IgD-negative memory B cell (primary cell): ENCODE data around the gene PSMA5. TPM values are rescaled to one million over a fixed set of nuclear protein-coding genes. Genes with fewer than 3 reads are reported as not detected.
"Not testable (repeated sequence)": the region's sequence is repeated elsewhere in the genome, so short reads cannot be mapped to it uniquely, and the experiment has no call there.

Experiments used
- H3K27ac Mint-ChIP-seq, 3 donors: one replicate each; pipeline ENCODE4 v1.8.0; 2020 to 2022; ENCODE audit warnings: mild to moderate bottlenecking in 3 of 3, mixed read lengths in 3 of 3, moderate library complexity in 1 of 3
- H3K27me3 Mint-ChIP-seq: one replicate; pipeline ENCODE4 v1.8.0; 2021; ENCODE audit warnings: mixed read lengths
- H3K36me3 Mint-ChIP-seq: one replicate; pipeline ENCODE4 v1.8.0; 2020; ENCODE audit warnings: mild to moderate bottlenecking, mixed read lengths
- H3K4me1 Mint-ChIP-seq, 3 donors: one replicate each; pipeline ENCODE4 v1.8.0; 2020 to 2022; ENCODE audit warnings: mixed read lengths in 3 of 3, mild to moderate bottlenecking in 1 of 3
- H3K4me3 Mint-ChIP-seq, 4 donors: one replicate each; pipeline ENCODE4 v1.8.0; 2020 to 2022; ENCODE audit warnings: mild to moderate bottlenecking in 4 of 4, mixed read lengths in 4 of 4, moderate library complexity in 3 of 4
- H3K9me3 Mint-ChIP-seq, 3 donors: one replicate each; pipeline ENCODE4 v1.8.0; 2020 to 2021; ENCODE audit warnings: mixed read lengths in 3 of 3, mild to moderate bottlenecking in 1 of 3
- polyA plus RNA-seq: library from polyadenylated mRNA; unstranded; fragments of 300-500 nt; fragmentation: Illumina TruSeq; gene quantifications from one replicate; pipeline ENCODE4 v1.2.3, GENCODE V29; 2021

PSMA5 gene
- polyA plus RNA-seq = 77.1 TPM

GRCh38 chr1:109426281-109427170 is at the start of gene PSMA5:
Gene PSMA5 (minus strand): TSS chr1:109426448. CDS start chr1:109426330, 118 bp downstream.
- Mint-ChIP-seq H3K9me3 (no peaks in the 10 kb centered on the region), H3K27ac (peak within 1 kb of the TSS; percentile 87 to 98 (median 98)), H3K27me3 (no peaks in the 10 kb centered on the region), H3K4me1 (peaks cover 20 to 31% (median 24%) of the 10 kb centered on the region in 3 donors), H3K36me3 (no peaks in the 10 kb centered on the region), H3K4me3 (peak within 1 kb of the TSS; percentile 91 to 100 (median 98))

- Mint-ChIP-seq H3K27ac (no peak overlapping the region), H3K27me3 (peaks cover 30% of the 10 kb centered on the region), H3K36me3 (no peaks in the 10 kb centered on the region), H3K9me3 (no peaks in the 10 kb centered on the region), H3K4me3 (no peak overlapping the region), H3K4me1 (no peaks in the 10 kb centered on the region)
Observed at GRCh38 chr1:109475261-109475660, 49.0 kb upstream of the PSMA5 start.

DNA sequence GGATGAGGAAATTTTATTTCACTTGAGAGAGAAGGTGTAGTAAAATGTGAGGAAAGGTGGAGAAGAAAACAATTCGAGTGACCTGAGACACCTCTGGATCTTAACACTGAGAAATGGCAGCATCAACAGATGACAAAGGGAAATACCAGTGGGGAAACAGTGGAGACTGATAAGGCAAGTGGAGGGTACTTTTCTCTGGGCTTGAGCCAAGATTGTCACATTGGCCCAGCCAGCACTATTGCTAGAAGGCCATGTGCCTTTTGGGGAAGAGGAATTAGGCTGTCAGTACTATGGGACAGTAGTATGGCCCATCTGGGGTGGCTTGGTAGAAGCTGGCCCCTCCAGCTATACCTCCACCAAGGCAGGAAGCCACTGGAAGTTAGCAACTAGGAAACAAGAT is 48.4 kb upstream of the PSMA5 start:
- Mint-ChIP-seq H3K27me3 (peaks cover 33% of the 10 kb centered on the region), H3K4me3 (no peak overlapping the region), H3K27ac (no peak overlapping the region), H3K4me1 (no peaks in the 10 kb centered on the region), H3K36me3 (no peaks in the 10 kb centered on the region), H3K9me3 (no peaks in the 10 kb centered on the region)

DNA sequence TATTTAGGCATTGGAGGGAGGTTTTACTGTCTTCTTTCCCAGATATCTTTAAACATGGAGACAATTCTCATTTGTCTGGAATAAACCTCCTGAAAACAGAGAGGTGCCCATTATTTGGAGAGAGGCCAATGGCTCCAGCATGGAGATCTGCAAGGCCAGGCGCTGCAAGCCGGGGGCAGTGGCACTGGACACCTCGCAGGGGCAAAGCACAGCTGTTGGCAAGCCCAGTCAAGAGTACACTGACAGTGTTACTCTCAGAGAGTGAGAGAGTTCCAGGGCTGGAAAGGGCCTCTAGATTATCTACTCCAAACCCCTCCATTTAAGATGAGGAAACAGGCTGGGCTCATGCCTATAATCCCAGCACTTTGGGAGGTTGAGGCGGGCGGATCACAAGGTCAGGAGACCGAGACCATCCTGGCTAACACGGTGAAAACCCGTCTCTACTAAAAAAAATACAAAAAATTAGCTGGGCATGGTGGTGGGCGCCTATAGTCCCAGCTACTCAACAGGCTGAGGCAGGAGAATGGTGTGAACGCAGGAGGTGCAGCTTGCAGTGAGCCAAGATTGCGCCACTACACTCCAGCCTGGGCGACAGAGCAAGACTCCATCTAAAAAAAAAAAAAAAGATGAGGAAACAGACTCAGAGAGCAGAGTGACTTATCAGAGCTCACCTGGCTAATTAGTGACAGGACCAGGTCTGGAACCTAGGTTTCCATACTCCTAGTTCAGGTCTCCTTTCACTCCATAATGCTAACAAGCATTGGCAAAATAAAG is 47.2 kb upstream of the PSMA5 start:
- H3K9me3 Mint-ChIP-seq, H3K4me1 Mint-ChIP-seq, H3K27ac Mint-ChIP-seq, H3K4me3 Mint-ChIP-seq, H3K36me3 Mint-ChIP-seq: not testable (repeated sequence)
- H3K27me3 Mint-ChIP-seq = peaks cover 34% of the 10 kb centered on the region

GRCh38 chr1:109472779-109473178 is 46.5 kb upstream of the PSMA5 start:
- H3K9me3 Mint-ChIP-seq = no peaks in the 10 kb centered on the region
- no peak overlapping the region for H3K4me3 Mint-ChIP-seq
- peaks cover 40% of the 10 kb centered on the region for H3K27me3 Mint-ChIP-seq
- peaks cover 0 to 4% (median 0%) of the 10 kb centered on the region in 3 donors for H3K4me1 Mint-ChIP-seq
- no peak overlapping the region for H3K27ac Mint-ChIP-seq
- no peaks in the 10 kb centered on the region for H3K36me3 Mint-ChIP-seq

DNA sequence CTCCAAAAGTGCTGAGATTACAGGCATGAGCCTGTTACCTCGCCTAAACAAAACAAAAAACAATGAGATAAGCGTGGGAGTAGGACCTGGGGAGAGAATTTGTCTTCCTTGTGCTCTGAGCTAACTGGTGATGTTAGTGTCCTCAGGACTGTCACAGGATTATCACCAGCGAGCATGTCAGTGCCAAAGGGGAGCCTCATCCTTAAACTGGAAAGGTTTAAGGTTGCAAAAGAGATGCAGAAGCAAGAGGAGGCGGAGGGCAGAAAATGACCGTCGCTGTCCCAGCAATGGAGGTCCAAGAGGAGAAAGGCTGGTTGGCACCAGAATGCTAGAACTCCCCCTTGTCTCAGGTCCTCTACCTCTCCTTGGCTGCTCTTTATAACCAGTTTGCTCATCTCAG is 44.0 kb upstream of the PSMA5 start:
- peaks cover 0 to 6% (median 0%) of the 10 kb centered on the region in 3 donors for H3K4me1 Mint-ChIP-seq
- no peak overlapping the region for H3K4me3 Mint-ChIP-seq
- H3K27me3 Mint-ChIP-seq = peaks cover 41% of the 10 kb centered on the region
- H3K27ac Mint-ChIP-seq = no peak overlapping the region
- no peaks in the 10 kb centered on the region for H3K36me3 Mint-ChIP-seq
- H3K9me3 Mint-ChIP-seq = no peaks in the 10 kb centered on the region

GRCh38 chr1:109468903-109469302 is 42.7 kb upstream of the PSMA5 start:
- Mint-ChIP-seq H3K9me3 (no peaks in the 10 kb centered on the region), H3K27me3 (peaks cover 47% of the 10 kb centered on the region), H3K4me1 (peaks cover 0 to 12% (median 0%) of the 10 kb centered on the region in 3 donors), H3K27ac (no peak overlapping the region), H3K4me3 (no peak overlapping the region), H3K36me3 (no peaks in the 10 kb centered on the region)

- no peaks in the 10 kb centered on the region for H3K36me3 Mint-ChIP-seq
Observed at GRCh38 chr1:109468061-109468460, 41.8 kb upstream of the PSMA5 start.

DNA sequence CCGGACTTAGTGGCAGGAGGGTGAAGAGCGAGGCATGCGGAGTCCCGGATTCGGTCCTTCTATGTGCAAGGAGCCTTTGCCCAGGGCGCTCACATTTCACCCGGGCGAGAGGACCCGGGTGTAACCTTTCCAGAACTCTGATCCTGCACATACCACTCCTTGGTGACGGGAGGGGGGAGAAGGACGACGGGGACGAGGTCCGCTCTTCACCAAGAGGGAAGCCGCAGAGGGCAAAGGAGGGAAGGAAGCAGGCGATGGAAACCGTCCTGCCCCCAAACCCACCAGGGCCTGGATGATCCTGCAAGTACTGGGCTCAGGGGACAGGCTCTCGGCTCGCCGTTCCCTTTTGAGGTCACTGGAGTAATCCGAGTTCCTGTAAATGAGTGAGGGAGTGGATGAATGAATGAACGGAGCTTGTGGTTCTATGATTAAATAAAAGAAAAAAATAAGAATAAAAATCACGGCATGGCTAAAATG is 41.1 kb upstream of the PSMA5 start:
- Mint-ChIP-seq H3K4me3 (peak overlapping the region in 3 of 4 donors; percentile 41 to 66 (median 51)), H3K36me3 (no peaks in the 10 kb centered on the region), H3K9me3 (no peaks in the 10 kb centered on the region), H3K4me1 (peaks cover 0 to 12% (median 0%) of the 10 kb centered on the region in 3 donors), H3K27me3 (peaks cover 40% of the 10 kb centered on the region), H3K27ac (no peak overlapping the region)

More at GRCh38 chr1:109468061-109468460, 41.8 kb upstream of the PSMA5 start:
- peaks cover 44% of the 10 kb centered on the region for H3K27me3 Mint-ChIP-seq
- no peak overlapping the region for H3K27ac Mint-ChIP-seq
- H3K9me3 Mint-ChIP-seq = no peaks in the 10 kb centered on the region
- peaks cover 0 to 12% (median 0%) of the 10 kb centered on the region in 3 donors for H3K4me1 Mint-ChIP-seq
- H3K4me3 Mint-ChIP-seq = no peak overlapping the region

GRCh38 chr1:109466452-109467300 is 40.4 kb upstream of the PSMA5 start, which contains the start of gene SYPL2:
Gene SYPL2 (plus strand): TSS chr1:109466546. CDS start chr1:109466844, 298 bp downstream.
- peaks cover 41% of the 10 kb centered on the region for H3K27me3 Mint-ChIP-seq
- peak within 1 kb of the TSS in 1 of 3 donors; percentile 64 for H3K27ac Mint-ChIP-seq
- peaks cover 0 to 12% (median 0%) of the 10 kb centered on the region in 3 donors for H3K4me1 Mint-ChIP-seq
- H3K36me3 Mint-ChIP-seq = no peaks in the 10 kb centered on the region
- H3K9me3 Mint-ChIP-seq = no peaks in the 10 kb centered on the region
- peak within 1 kb of the TSS; percentile 41 to 85 (median 68) for H3K4me3 Mint-ChIP-seq

DNA sequence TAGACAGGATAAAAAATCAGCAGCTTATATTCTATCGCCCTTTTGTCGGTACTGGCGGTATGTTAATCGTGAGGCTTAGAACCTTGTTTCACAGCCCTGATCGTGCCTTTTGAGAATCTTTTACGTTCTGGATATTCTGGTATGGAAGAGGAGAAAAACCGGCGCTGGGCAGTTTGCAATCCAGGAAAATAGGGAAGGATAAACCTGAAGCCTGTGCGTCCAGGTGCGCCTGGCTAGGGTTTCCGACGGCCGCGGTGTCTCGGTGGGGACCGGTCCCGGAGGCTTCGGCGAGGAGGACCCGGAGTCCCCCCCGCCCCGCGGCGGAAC is 39.8 kb upstream of the PSMA5 start:
- no peaks in the 10 kb centered on the region for H3K9me3 Mint-ChIP-seq
- peak overlapping the region in 1 of 3 donors; percentile 64 for H3K27ac Mint-ChIP-seq
- H3K36me3 Mint-ChIP-seq = no peaks in the 10 kb centered on the region
- H3K27me3 Mint-ChIP-seq = peaks cover 43% of the 10 kb centered on the region
- peaks cover 0 to 12% (median 0%) of the 10 kb centered on the region in 3 donors for H3K4me1 Mint-ChIP-seq
- peak overlapping the region in 3 of 4 donors; percentile 47 to 85 (median 82) for H3K4me3 Mint-ChIP-seq

DNA sequence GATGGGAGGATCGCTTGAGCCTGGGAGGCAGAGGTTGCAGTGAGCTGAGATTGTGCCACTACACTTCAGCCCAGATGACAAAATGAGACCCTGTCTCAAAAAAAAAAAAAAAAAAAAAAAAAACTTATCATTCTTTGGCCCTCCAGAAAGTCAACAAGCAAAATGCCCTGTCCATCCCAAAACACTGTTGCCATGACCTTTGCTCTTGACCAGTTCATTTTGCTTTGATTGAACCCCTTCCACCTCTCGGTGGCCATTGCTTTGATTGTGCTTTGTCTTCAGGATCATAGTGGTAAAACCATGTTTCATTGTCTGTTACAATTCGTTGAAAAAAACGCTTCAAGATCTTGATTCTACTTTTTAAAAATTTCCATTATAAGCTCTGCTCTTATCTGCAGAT is 31.6 kb upstream of the PSMA5 start:
- H3K27me3 Mint-ChIP-seq = peaks cover 20% of the 10 kb centered on the region
- no peak overlapping the region for H3K4me3 Mint-ChIP-seq
- no peaks in the 10 kb centered on the region for H3K36me3 Mint-ChIP-seq
- peaks cover 0 to 2% (median 0%) of the 10 kb centered on the region in 3 donors for H3K4me1 Mint-ChIP-seq
- no peak overlapping the region for H3K27ac Mint-ChIP-seq
- peaks cover 6 to 17% (median 15%) of the 10 kb centered on the region in 3 donors for H3K9me3 Mint-ChIP-seq

- H3K36me3 Mint-ChIP-seq = no peaks in the 10 kb centered on the region
- H3K27me3 Mint-ChIP-seq = peaks cover 18% of the 10 kb centered on the region
- H3K4me1 Mint-ChIP-seq = peaks cover 0 to 2% (median 0%) of the 10 kb centered on the region in 3 donors
- no peak overlapping the region for H3K27ac Mint-ChIP-seq
- no peak overlapping the region for H3K4me3 Mint-ChIP-seq
- peaks cover 10 to 17% (median 16%) of the 10 kb centered on the region in 3 donors for H3K9me3 Mint-ChIP-seq
Observed at GRCh38 chr1:109454497-109455133, 28.4 kb upstream of the PSMA5 start.

DNA sequence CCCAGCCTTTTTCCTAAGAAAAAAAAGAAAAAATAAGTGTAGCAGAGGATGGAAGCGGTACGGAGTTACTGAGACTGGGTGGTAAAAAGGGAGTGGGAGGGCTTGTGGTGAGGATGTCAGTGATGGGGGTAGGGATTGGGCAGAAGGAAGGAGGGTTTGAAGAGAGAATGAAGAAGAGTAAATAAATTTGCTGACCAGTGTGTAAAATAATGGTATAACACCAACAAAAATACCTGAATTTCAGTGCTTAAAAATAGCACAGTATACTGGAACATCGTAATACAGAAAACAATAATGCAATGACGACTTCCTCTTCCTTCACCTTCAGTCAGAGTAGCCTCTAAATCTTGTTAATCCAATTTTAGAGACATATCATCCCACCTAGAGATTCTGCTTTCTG is 21.3 kb upstream of the PSMA5 start:
- H3K27me3 Mint-ChIP-seq = peaks cover 12% of the 10 kb centered on the region
- H3K4me3 Mint-ChIP-seq = no peak overlapping the region
- H3K4me1 Mint-ChIP-seq = peaks cover 0 to 2% (median 2%) of the 10 kb centered on the region in 3 donors
- H3K9me3 Mint-ChIP-seq = peaks cover 0 to 4% (median 3%) of the 10 kb centered on the region in 3 donors
- H3K27ac Mint-ChIP-seq = no peak overlapping the region
- H3K36me3 Mint-ChIP-seq = peaks cover 1% of the 10 kb centered on the region
